RWPE1 (cell line): ENCODE results near the gene EBPL.

Source experiments
- CTCF ChIA-PET: fragments of 350-600 bp; sonication (Branson Sonifier 250); formaldehyde crosslinking; extraction: SDS; loops from one replicate; lab custom pipeline; 2021; lab: Yijun Ruan, JAX
- POLR2A ChIA-PET: fragments of 400-600 bp; formaldehyde crosslinking; extraction: SDS; loops from one replicate; lab custom pipeline; 2020; ENCODE audit warnings: antibody characterized with exemption; ENCODE audit not compliant: low non-redundant PET; lab: Yijun Ruan, JAX
- DNase-seq: peaks from one replicate; pipeline ENCODE4 v3.0.0; 2012; ENCODE audit warnings: low spot score
- H3K27ac ChIP-seq: fragments of 450-650 bp; 2 replicates; pipeline ENCODE4 v1.5.1; 2017
- CTCF ChIP-seq: fragments of 450-650 bp; conservative IDR thresholded peaks from 2 replicates; pipeline ENCODE4 v1.5.1; 2017; ENCODE audit warnings: low read depth, mild to moderate bottlenecking

Gene EBPL

GRCh38 chr13:49657241-49657641, 34.0 kb downstream of the EBPL start:
- CTCF ChIA-PET, result interaction anchor here (1.2 kb wide), 1 partner anchor 279 kb away, joined by 3 read pairs; the partner anchor contains the start of gene SPRYD7
- H3K27ac ChIP-seq, result no peak overlapping the region
- DNase-seq, result no peak
- POLR2A ChIA-PET, result no interaction called here
- no peak for TF ChIP-seq CTCF

GRCh38 chr13:49655906-49656305, 35.4 kb downstream of the EBPL start:
- POLR2A ChIA-PET, result no interaction called here
- no peak for DNase-seq
- no peak overlapping the region for H3K27ac ChIP-seq
- no peak for TF ChIP-seq CTCF
- CTCF ChIA-PET, result interaction anchor here (1.2 kb wide), 1 partner anchor 280 kb away, joined by 3 read pairs; the partner anchor contains the start of gene SPRYD7

GRCh38 chr13:49654011-49654410, 37.3 kb downstream of the EBPL start:
- CTCF ChIA-PET, result interaction anchor here (0.6 to 0.8 kb wide), 3 partner anchors 20 to 1593 kb away, joined by 3 read pairs; no protein-coding TSS in a partner anchor
- no peak overlapping the region for H3K27ac ChIP-seq
- no peak for DNase-seq
- TF ChIP-seq CTCF, result no peak
- POLR2A ChIA-PET, result interaction anchor here (0.6 kb wide), 1 partner anchor 191 kb away, joined by 3 read pairs; no protein-coding TSS in a partner anchor

GRCh38 chr13:49653478-49653877, 37.8 kb downstream of the EBPL start:
- no peak overlapping the region for H3K27ac ChIP-seq
- TF ChIP-seq CTCF, result no peak
- POLR2A ChIA-PET, result interaction anchor here (0.6 kb wide), 1 partner anchor 191 kb away, joined by 3 read pairs; no protein-coding TSS in a partner anchor
- DNase-seq, result no peak
- CTCF ChIA-PET, result interaction anchor here (0.6 to 0.8 kb wide), 3 partner anchors 20 to 1594 kb away, joined by 3 read pairs; no protein-coding TSS in a partner anchor

- POLR2A ChIA-PET, result no interaction called here
- peak; percentile 39 for TF ChIP-seq CTCF
- DNase-seq, result peak; percentile 55
- no peak overlapping the region for H3K27ac ChIP-seq
- CTCF ChIA-PET, result interaction anchor here (0.6 to 0.8 kb wide), 5 partner anchors 21 to 283 kb away, joined by 3 read pairs; partner anchors contain the start of gene SPRYD7
These were observed 38.7 kb downstream of the EBPL start for GRCh38 chr13:49652355-49653305.

- POLR2A ChIA-PET, result no interaction called here
- no peak for TF ChIP-seq CTCF
- CTCF ChIA-PET, result interaction anchor here (0.6 to 0.8 kb wide), 4 partner anchors 10 to 284 kb away, joined by 3 to 4 read pairs (median 3); partner anchors contain the start of gene SPRYD7
- no peak overlapping the region for H3K27ac ChIP-seq
- DNase-seq, result no peak
These were observed 39.5 kb downstream of the EBPL start for GRCh38 chr13:49651570-49652354.
